Measurements from ENCODE around the gene CNTRL. TPM values are rescaled to one million over a fixed set of nuclear protein-coding genes. Genes with fewer than 3 reads are reported as not detected.
A peak's percentile ranks its signal among the peaks of the same experiment; 100 is the strongest.
"Not testable (repeated sequence)": the region's sequence is repeated elsewhere in the genome, so short reads cannot be mapped to it uniquely, and the experiment has no call there.

Gene CNTRL, protein sequence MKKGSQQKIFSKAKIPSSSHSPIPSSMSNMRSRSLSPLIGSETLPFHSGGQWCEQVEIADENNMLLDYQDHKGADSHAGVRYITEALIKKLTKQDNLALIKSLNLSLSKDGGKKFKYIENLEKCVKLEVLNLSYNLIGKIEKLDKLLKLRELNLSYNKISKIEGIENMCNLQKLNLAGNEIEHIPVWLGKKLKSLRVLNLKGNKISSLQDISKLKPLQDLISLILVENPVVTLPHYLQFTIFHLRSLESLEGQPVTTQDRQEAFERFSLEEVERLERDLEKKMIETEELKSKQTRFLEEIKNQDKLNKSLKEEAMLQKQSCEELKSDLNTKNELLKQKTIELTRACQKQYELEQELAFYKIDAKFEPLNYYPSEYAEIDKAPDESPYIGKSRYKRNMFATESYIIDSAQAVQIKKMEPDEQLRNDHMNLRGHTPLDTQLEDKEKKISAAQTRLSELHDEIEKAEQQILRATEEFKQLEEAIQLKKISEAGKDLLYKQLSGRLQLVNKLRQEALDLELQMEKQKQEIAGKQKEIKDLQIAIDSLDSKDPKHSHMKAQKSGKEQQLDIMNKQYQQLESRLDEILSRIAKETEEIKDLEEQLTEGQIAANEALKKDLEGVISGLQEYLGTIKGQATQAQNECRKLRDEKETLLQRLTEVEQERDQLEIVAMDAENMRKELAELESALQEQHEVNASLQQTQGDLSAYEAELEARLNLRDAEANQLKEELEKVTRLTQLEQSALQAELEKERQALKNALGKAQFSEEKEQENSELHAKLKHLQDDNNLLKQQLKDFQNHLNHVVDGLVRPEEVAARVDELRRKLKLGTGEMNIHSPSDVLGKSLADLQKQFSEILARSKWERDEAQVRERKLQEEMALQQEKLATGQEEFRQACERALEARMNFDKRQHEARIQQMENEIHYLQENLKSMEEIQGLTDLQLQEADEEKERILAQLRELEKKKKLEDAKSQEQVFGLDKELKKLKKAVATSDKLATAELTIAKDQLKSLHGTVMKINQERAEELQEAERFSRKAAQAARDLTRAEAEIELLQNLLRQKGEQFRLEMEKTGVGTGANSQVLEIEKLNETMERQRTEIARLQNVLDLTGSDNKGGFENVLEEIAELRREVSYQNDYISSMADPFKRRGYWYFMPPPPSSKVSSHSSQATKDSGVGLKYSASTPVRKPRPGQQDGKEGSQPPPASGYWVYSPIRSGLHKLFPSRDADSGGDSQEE (N-terminal part only)
- polyA plus RNA-seq (ENCODE audit: insufficient read length in 3 of 3) = 10 to 100 TPM; 27.2 to 37.4 (median 31.1) TPM

DNA sequence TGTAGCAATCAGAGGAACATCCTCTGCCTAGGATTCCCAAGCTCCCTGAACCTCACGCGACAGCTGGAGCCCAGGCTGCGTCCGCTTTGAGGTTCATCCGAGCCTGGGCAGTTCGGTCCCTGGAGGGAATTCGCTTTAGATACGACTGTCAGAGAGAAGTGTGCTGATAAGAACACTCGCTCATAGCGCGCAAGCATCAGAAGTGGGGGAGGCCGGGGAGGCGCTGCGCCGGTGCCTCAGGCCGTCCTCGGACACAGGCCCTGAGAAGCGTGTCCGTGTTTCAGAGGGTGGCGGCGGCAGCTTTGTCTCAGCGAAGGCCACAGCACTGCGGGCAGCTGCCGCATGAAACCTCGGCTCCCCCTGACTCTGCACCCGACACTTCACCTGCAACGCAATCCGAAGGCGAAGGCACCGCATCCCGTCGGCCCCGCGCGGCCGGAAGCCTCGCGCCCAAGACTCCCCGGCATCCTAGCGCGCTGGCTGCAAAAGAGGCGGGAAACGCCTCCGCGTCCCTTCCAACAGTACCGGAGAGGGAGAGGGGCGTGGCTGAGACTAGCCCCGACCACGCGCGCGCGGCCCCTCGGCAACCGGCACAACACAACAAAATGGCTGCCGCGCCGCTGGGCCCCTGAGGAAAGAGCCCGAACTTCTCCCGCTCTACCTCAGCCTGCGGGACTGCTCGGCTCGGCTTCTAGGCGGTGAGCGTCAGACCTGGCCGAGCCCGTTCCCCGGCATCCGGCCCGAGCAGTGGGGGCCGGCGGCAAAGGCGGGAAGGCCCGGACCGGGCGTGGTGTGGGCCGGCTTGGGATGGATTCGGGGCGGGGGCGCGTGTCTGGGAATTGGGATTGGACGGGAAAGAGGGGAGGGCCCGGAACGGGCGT, at the start of gene CNTRL:
CNTRL (plus strand) TSS at position 586 of the 881 bp plus-strand sequence. CDS start 13,372 bp downstream, outside the sequence.
- DNase-seq (ENCODE audit: low read depth in 3 of 3, low spot score in 2 of 3) = peak; percentile 71 to 87 (median 85)

DNA sequence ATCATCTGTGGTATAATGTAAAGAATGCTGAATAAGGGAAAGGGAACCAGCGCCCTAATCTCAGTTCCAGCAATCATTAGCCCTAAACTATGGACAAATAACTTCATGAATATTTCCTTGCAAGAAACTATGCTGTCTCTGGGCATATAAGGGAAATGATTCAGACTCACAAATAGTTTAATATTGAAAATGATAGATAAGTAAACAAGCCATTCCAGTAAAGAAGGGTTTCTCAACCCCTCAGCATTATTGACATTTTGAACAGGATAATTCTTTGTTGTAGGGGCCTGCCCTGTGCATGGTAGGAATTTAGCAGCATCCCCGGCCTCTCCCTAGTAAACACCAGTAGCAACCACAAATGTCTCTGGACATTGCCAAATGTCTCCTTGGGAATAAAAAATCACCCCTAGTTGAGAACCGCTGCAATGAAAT, 48.5 kb upstream of the CNTRL start:
- DNase-seq (ENCODE audit: low read depth in 3 of 3, low spot score in 2 of 3) = no peak

DNA sequence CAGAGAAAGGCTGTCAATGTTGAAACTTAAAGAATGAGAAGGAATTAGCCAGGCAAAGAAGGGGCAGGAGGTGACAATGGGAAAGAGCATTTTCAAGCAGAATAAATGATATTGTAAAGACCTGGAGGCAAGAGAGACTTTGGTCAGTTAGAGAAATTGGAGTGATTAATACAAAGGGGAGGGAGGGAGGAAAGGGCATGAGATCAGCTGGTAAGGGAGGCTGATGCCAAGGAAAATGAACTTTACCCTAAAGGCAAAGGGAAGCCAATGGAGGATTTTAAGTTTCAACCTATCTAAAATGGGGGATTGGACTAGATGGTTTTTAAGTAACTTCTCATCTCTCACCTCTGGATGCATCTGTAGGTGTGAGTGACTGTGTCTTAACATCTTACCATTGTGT, 48.0 kb upstream of the CNTRL start:
- no peak for DNase-seq (ENCODE audit: low read depth in 3 of 3, low spot score in 2 of 3)

DNA sequence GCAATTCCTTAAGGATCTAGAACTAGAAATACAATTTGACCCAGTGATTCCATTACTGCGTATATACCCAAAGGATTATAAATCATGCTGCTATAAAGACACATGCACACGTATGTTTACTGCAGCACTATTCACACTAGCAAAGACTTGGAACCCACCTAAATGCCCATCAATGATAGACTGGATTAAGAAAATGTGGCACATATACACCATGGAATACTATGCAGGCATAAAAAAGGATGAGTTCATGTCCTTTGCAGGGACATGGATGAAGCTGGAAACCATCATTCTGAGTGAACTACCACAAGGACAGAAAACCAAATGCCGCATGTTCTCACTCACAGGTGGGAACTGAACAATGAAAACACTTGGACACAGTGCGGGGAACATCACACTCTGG, 46.5 kb upstream of the CNTRL start:
- DNase-seq (ENCODE audit: low read depth in 3 of 3, low spot score in 2 of 3) = not testable (repeated sequence)

DNA sequence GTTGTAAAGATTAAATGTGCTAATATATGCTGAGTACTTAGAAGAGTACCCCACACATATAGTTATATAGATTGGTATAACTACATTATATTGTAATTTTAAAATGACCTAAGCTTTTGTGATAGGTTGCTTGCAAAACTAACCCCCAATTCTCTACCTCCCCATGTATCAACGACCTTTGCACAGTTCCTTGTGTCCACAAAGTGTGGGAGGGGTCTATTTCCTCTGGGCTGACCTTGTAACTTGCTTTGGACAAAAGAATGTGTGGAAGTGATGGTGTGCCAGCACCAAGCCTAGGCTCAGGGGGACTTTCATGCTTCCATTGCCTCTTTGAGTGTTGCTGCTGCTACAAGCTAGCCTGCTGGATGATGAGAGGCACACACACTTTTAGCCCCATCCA, 45.3 kb upstream of the CNTRL start:
- DNase-seq (ENCODE audit: low read depth in 3 of 3, low spot score in 2 of 3) = no peak

DNA sequence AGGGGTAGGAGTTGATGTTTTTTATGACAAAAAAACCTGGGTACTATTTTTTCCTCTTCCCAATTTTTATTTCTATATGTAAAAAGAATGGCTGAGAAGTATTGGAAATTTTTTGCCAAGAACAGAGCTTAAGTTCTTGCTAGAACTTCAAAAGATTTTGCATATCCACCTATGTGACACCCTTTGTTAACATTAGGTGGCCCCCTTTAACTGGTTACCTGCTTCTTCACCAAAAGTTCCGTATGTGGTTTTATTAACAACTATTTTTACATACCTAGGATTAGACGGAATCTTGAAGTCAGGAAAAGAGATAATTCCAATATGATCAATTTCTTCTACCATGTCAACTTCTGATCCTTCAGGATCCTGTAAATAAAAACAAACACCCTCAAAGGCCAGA, 40.2 kb upstream of the CNTRL start:
- DNase-seq (ENCODE audit: low read depth in 3 of 3, low spot score in 2 of 3) = no peak

DNA sequence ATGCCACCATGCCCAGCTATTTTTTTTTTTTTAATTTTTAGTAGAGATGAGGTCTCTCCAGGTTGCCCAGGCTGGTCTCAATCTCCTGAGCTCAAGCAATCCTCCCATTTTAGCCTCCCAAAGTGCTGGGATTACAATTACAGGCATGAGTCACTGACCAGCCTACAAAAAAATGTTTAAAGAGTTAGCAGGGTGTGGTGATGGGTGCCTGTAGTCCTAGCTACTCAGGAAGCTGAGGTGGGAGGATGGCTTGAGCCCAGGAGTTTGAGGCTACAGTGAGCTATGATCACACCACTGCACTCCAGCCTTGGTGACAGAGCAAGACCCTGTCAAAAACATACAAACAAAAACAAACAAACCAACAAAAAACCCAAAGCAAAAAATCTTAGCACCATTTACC, 39.0 kb upstream of the CNTRL start:
- not testable (repeated sequence) for DNase-seq (ENCODE audit: low read depth in 3 of 3, low spot score in 2 of 3)

DNA sequence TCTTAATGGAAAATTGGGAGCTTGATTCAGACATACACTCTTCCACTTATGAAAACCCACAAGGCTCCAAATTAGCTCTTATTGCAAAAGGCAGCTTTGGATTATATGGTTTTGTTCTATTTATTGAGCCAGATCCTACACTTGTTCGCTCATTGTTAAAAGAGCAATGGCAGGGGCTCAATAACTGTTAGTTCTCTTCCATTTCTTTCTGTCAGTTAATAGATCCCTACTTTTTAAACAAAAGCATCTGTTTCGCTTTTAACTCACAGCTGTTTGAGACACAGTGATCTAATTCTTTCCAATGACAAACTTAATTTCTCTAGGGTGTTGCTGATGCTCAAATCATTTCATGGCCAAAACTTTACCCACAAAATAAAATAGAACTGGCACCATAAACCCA, 36.4 kb upstream of the CNTRL start:
- no peak for DNase-seq (ENCODE audit: low read depth in 3 of 3, low spot score in 2 of 3)

DNA sequence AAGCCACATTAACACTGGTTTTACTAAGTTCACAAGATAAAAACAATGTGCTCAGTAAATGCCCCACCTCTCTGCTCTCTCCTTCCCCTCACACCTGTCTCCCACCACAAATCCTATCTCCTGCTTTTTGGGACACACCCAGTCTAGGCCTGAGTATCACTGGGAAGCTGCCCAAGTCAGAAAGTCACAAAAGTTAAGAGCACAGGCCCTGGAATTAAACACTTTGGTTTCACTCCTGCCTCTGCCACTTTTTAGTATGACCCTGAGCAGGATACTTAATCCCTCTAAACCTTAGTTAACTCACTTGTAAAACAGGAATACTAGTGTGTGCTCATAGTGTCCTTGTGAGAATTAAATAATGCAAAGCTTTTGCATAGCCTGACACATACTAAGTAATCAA, 36.0 kb upstream of the CNTRL start:
- DNase-seq (ENCODE audit: low read depth in 3 of 3, low spot score in 2 of 3) = no peak

DNA sequence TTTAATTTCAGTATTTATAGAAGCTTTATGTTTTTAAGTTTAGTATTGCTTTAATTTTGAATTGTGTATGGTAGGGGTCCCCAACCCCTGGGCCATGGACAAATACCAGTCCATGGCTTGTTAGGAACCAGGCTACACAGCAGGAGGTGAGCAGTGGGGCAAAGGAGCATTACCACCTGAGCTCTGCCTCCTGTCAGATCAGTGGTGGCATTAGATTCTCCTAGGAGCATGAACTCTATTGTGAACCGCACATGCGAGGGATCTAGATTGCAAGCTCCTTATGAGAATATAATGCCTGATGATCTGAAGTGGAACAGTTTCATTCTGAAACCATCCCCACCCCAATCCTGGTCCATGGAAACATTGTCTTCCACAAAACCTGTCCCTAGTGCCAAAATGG, 26.6 kb upstream of the CNTRL start:
- no peak for DNase-seq (ENCODE audit: low read depth in 3 of 3, low spot score in 2 of 3)

DNA sequence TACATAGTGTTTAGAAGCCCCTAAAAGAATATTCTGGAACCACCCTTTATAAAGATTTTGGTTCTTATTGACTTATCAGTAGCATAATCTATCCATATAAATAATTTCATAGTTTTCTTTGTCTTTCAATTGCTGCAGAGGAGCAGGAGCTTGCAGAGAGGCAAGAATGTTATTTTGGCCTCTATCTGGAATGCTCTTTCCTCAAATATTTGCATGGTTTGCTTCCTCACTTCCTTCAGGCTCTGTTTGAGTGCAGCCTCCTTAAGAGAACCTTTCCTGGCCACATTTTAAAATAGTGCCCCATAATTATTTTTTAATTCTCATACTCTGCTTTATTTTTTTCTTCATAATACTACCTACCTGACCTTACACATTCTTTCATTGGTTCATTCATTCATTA, 26.1 kb upstream of the CNTRL start:
- DNase-seq (ENCODE audit: low read depth in 3 of 3, low spot score in 2 of 3) = no peak

DNA sequence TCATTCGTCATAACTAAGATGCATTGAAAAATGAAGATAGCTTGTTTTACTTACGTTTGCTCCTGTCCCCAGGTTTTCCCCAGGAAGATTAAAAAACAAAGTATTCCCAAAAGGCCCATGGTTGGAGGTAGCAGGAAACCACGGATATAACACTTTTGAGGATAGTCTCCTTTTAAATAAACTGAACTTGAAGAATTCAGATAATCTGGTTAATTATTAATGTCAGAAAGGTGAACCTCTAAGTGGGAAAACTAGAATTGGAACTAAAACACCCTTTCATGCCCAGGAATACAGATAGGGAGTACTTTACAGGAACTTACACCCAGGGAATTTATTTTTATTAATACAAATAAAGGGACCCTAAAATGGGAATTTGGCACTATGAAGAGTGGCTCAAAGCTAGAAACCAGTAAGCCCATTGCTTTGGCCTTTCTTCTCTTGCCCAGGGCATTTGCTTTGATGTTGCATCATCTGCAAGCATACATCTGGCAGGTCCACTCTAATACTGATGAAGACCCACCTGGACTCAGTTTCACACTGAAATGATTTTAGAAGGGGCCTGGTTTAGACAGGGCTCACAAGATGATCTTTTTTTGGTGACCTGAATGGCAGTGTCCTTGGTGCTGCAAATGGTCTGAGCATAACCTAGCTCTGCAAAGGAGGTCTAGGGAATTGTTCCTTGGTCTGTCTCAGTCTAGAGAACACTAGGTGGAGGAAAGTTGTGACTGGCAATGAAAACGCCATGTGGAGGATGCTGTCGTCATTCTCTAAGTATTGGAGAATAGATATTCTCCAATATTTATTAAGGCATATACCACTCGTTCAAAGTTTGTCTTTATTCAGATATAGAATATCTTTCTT, 24.4 kb upstream of the CNTRL start, which contains the start of gene C5:
C5 (minus strand) TSS at position 148 of the 861 bp plus-strand sequence; CDS start at position 119, 29 bp downstream.
- DNase-seq (ENCODE audit: low read depth in 3 of 3, low spot score in 2 of 3) = no peak

DNA sequence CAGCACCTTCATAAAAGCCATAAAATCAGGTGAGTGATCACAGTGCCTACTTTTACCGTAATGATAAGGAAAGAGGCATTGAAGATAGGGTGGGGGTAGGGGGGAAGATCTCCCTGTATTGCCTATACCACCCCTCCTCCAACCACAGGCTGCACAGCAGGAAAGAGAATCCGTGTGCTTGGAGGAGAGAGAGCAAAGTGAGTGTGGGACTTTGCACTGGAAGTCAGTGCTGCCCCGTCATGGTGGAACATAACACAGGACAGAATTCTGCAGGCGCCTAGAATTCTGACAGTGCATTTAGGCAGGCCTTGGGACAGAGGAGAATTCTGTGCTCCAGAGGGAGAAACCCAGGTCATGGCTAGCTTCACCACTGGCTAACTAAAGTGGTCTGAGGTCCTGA, 21.2 kb upstream of the CNTRL start:
- DNase-seq (ENCODE audit: low read depth in 3 of 3, low spot score in 2 of 3) = no peak

DNA sequence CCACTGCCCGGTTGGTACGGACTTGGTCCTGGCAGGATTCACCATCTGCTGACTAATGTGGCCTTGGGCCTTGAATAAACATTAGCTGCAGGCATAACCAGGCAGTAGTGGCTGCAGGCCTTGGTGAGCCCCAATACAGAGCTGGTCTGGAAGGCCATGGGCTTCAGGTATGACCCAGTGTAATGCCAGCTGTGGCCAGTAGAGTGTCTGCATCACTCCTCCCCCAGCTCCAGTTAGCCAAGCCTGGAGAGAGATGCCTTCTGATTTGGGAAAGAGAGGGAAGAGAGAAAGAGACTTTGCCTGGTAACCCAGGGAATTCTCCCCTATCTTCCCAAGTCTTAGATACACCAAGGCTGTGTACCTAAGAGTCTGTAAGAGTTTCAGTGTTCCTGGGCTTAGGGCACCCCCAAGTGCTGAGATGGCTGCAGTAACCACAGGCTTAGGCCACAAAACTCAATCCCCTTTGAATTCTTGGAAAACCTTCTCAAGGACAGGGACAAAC, 19.1 kb upstream of the CNTRL start:
- DNase-seq (ENCODE audit: low read depth in 3 of 3, low spot score in 2 of 3) = no peak

DNA sequence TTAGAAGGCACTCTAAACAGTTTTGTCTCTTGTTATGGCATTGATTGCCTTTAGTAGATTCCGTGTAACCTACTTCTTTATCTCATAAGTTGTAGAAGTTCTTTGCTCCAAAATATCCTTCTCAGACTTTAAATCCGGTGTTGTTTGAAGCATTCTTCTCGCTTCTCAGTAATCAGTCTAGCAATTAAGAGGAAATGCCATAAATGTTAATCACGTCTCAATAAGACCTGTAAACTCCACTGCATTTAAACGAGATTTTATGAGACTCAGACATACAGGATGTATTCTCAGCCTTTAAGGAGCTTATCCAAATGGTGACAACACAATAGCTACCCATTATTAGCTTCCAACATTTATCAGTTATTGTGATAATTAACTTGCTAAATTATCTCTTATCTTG, 16.9 kb upstream of the CNTRL start:
- no peak for DNase-seq (ENCODE audit: low read depth in 3 of 3, low spot score in 2 of 3)

DNA sequence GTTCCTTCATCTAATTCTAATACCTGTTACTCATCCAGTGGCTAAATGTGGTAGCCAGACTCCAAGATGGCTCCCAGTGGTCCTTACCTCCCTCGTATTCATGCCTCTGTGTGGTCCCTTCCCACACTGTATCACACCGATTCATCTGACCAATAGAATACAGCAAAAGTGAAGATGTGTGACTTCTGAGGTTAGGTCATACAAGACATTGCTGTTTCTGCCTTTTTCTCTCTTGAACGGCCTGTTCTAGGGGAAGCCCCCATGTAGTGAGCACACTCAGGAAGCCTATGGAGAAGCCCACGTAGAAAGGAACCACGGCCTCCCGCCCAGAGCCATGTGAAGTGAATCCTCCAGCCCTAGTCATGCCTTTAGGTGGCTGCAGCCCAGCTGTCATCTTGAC, 15.2 kb upstream of the CNTRL start:
- DNase-seq (ENCODE audit: low read depth in 3 of 3, low spot score in 2 of 3) = no peak

DNA sequence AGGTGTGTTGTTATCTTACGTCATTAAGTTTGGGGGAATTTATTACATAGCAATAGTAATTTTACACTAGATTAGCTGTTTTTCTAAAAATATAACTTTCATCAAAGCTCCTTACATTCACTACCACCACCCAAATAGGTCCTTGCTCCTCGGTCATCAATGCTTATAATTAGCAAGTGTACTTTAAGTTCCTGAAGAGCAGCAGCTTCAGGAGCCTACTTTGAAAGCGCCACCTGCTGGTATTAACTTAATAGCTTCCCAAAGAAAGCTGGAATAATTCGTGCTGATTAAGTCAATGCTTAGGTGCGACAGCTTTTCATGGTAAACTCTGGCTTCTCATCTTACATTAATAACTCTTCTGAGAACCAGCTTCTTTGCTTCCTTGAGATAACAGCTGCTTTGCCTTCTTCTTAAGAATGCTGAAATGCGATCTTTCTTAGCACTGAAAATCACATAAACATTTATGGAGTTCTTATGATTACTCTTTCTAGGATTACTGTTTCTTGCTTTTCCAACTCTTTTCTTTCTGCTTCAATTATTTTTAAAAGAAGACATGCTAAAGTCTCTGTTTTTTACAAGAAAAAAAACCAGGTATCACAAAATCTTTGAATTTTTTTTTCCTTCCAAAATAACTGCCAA, 14.6 kb upstream of the CNTRL start:
- peak; percentile 58 to 66 (median 64) for DNase-seq (ENCODE audit: low read depth in 3 of 3, low spot score in 2 of 3)

DNA sequence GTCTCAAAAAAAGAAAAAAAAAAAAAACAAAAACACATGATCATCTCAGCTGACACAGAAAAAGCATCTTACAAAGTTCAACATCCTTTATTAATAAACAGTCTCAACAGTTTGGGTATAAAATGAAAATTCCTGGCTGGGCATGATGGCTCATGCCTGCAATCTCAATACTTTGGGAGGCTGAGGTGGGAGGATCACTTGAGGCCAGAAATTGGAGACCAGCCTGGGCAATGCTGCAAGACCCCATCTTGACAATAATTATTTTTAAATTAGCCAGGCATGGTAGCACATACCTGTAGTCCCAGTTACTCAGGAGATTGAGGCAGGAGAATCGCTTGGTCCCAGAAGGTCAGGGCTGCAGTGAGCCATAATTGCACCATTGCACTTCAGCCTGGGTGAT, 7.9 kb upstream of the CNTRL start:
- DNase-seq (ENCODE audit: low read depth in 3 of 3, low spot score in 2 of 3) = no peak

Measured in right renal cortex interstitium (tissue), 3 donors.